ENCODE data around the gene SLC7A9.
"Not testable (repeated sequence)": the region's sequence is repeated elsewhere in the genome, so short reads cannot be mapped to it uniquely, and the experiment has no call there.

Gene SLC7A9

DNA sequence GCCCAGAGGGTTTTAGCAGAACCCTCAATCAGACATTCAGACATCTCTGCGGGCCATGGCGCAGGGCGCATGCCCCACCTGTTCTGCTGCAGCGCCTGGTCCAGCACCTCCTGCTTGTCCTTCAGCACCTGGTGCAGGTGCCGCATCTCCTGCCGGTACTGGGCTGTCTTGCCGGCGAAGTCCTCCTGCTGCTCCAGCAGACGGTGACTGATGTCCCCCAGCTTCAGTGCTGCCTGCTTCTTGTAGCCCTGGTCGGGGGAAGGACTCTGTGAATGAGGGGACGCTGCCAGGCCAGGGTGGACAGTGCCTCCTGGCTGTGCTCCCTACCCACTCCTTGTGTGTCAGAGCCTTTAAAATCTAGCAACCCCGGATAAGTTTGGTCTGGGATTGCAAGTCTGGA is 12.2 kb upstream of the SLC7A9 start:
- no peak for DNase-seq (ENCODE audit: low read depth)

DNA sequence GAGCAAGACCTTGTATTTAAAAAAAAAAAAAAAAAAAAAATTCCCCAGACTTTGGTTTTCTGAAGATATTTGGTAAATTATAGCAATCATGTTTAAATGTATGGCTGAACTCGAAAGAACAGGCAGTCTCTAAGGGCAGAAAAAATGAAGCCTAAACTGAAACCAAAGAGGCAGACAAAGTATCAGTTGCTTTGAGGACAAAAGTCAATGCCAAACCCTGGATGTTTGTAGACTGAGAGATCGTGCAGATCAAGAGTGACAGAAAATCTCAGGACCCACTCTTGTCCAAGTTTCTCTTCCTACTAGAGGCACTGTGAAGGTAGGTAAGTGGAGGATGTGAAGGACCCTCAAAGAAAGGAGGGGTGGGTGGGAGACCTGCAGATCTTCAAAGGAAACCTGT is 11.1 kb upstream of the SLC7A9 start:
- DNase-seq (ENCODE audit: low read depth), result no peak

DNA sequence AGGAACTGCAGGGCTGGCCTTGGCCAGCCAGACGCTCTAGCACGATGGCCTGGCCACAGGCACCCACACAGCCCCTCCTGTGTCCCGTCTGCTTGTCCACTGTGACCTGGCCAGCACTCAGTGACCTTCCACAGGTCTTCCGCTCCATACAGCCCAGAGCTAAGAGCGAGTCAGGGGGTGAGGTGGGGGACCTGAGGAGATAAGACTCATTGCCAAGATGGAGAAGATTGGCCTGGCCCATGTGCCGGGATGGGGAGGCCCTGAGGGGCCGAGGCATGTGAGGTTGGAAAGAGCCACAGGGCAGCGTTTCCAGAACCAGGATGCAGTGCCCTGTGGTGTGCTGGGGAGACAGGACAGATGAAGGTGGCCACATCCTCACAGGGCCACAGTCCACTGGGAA is 10.2 kb upstream of the SLC7A9 start:
- no peak for DNase-seq (ENCODE audit: low read depth)

DNA sequence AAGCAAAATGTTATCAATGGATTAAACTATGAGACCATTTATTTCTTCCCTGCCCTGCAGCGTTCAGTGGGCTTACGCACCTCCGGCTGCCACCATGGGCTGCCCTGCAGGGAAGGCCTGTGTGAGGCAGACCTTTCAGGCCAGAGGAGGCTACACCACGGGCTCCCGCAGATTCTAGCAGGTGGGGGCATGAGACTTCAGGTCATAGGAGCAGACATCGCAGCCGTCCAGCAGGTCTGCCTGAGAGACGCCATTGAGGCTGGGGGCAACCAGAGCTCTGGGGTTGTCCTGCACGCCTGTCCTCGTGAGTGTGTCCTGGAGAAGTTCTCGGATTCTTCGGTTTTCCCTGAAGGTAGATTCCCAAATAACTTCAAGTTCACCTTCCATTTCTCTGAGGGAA is 9.4 kb upstream of the SLC7A9 start:
- DNase-seq (ENCODE audit: low read depth), result no peak

DNA sequence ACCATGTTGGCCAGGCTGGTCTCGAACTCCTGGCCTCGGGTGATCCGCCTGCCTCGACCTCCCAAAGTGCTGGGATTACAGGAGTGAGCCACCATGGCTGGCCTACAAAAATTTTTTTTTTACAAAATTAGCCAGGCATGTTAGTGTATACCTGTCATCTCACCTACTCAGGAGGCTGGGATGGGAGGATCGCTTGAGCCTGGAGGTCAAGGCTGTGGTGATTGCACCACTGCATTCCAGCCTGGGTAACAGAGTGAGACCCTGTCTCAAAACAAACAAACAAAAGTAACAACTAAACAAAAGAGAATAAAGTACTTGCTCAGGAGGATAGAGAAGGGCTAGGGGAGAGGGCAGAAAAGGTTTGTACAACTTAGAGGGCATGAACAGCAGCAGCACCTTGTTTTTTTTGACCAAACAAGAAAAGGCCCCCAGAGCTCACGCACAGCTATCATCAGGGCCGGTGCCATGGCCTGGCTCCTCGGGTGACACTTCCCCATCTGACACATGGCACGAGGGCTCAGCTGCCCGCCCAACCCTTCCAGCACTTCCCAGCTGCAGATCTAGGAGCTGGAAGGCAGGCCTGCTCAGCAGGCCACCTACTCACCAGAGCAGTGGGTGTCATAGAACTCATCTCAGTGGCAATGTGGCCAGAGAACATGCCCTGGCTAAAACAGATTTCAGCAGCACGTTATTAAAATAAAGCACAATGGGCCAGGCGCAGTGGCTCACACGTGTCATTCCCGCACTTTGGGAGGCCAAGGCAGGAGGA is 8.6 kb upstream of the SLC7A9 start:
- DNase-seq (ENCODE audit: low read depth), result no peak

DNA sequence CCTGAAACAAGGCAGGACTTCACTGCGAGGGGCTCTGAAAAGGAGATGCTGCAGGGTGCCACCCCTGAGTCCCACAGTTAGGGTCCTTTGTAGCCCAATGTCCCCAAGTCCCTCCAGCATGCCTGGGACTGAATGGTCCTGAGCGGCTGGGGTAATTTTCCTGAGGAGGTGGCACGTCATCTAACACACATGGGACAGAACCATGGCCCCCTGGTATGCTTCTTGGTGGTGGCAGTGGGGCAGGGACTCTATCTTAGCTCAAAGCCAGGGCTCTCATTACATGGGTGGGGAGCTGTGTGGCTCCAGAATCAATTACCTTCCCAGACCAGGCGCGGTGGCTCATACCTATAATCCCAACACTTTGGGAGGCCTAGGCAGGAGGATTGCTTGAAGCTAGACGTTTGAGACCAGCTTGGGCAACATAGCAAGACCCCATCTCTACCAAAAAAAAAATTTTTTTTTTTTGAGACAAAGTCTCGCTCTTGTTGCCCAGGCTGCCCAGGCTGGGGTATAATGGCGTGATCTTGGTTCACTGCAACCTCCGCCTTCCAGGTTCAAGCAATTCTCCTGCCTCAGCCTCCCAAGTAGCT is 7.9 kb upstream of the SLC7A9 start:
- DNase-seq (ENCODE audit: low read depth), result no peak

DNA sequence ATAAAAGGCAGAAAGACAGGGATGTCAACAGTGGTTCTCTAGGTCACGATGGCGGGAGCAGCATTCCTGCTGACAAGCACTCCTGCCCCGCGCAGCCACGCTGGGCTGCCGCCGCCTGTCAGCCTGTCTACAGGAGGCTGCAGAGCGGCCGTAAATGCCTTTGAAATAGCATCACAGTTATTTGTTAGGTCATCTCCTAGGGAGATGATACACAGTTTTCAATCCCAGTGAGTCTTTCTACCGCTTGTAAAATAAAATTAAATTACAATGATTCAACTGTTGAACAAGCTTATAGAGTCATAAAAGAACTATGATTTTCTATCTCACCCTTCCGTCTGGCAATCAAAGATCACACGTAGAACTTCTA is 7.3 kb upstream of the SLC7A9 start:
- no peak for DNase-seq (ENCODE audit: low read depth)

DNA sequence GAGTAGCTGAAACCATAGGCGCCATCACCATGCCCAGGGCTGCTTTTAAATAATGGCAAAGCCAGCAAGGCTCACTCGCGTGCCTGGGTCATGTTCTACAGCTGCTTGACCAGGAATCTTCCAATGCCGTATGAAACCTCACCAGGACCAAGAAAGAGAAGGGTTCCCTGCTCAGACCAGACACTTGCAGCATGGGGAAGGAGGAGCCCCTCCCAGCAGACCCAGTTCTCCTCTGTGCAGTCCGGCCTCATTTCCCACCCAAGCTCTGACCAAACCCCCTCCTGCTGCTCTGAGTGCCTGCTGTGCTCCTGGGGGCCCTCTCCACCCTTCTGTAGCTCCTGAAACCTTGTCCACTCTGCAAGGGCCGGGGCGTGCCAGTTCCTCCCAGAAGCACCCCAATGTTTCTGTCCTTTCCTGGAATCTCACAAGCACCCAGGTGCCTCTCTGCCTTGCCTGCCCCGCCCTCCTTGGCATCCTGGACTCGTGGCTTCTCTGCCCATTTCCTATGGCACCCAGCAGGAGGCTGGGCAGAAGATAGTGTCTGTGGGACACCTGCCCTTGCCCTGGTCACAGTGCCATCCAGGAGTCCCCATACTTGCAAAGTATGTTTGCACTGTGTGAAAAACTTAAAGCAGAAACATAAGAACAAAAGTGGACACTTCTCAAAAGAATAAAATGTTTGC is 6.8 kb upstream of the SLC7A9 start:
- DNase-seq (ENCODE audit: low read depth), result no peak

DNA sequence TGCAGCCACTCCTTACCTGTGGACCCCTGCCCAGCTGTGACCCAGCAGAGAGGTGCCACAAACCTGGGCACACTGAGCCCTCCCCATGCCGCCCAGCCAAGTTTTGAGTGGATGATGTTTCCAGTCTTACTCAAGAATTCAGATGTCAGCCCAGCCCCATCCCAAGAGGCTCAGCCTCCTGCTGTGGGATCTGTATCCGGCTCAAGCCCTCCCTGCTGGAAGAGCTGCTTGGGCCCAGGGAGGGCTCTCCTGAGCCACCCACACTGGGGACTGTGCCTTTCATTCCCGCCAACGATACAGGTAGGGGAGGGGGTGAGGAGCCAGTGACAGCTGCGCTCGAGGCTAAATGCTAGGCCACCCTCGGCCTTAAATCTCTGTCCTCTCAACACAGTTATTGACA is 5.9 kb upstream of the SLC7A9 start:
- no peak for DNase-seq (ENCODE audit: low read depth)

DNA sequence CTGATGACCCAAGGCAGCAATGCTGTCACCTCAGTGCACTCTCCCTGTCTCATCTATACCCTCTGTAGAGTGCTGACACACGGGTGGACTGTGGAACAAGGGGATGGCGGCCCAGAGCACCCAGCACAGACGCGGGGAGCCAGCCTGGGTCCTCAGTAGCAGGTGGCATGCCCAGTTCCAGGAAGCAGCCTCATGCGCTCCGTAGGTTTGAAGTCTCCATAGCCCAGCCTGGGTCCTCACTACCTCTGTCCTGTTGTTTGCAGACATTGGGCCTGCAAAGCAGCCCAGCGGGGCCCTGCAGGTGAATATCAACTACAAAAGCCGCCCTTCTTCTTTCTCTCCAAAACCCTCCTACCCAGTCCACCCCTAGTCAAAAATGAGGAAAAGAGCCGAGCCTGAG is 5.0 kb upstream of the SLC7A9 start:
- no peak for DNase-seq (ENCODE audit: low read depth)

DNA sequence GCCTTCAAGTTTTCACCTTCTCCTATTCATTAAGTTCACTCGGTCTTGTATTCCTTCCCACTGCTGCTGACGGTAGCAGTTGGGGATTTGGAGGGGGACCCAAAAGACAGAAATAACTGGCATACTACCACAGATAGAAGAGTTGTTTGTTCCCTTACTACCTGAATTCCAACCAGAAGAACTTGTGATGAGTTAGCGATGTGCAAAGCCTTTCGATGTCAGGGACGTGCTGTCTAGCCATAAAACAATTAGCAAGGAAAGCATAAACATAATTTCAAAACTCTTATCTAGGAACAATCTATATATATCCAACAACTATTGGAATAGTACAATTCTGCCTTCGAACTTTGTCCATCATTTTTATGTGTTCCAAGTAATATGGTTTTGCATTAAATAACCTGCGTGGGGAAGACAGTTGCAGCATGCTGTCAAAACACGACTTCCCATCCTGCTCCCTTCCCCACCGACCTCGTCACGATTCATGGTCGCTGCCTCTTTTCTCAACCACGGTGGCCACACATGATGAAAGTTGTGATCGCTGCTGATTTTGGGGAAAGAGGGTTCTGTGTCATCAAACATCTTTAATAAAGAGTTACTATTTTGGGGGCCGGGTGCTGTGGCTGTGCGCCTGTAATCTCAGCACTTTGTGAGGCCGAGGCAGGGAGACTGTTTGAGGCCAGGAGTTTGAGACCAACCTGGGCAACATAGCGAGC is 3.8 kb upstream of the SLC7A9 start:
- no peak for DNase-seq (ENCODE audit: low read depth)

DNA sequence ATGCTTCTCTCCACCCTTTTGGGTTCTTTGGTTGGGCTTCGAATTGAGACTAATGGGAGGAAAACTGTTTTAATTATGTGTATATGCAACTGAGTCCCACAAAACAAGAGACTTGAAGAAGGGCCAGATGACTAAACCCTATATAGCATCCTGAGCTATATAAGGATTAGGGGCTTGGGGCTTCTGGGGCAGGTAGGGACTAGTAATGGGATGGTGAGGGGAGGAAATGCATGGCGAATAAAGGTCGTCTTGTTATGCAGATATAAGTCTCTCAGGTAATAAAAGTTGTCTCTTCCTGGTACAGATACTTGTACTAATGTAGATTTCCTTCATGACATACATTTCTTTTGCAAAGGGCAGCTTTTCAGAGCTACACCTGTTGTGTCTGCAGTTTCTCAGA is 2.8 kb upstream of the SLC7A9 start:
- DNase-seq (ENCODE audit: low read depth), result no peak

DNA sequence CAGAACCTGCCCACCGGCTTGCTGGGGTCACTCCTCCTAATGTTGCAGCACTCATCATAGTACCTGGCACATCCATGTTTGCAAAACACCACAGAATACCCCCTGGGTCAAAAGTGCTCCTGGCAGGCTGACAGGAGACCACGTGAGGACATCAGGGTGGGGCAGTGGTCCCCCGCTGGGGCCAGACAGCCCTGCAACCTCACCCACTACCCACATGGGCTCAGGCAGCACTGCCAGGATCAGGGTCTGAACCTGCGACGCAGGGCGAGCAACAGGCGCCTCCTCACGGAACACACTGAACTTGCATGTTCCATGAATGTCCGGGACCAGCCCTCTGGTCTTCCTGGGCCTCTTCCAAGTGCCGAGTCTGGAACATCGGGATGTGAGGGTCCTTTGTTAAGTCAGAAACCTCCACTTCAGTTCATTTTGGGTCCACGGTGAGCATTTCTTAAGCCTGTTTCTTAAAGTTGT is 1.4 kb upstream of the SLC7A9 start:
- DNase-seq (ENCODE audit: low read depth), result no peak

DNA sequence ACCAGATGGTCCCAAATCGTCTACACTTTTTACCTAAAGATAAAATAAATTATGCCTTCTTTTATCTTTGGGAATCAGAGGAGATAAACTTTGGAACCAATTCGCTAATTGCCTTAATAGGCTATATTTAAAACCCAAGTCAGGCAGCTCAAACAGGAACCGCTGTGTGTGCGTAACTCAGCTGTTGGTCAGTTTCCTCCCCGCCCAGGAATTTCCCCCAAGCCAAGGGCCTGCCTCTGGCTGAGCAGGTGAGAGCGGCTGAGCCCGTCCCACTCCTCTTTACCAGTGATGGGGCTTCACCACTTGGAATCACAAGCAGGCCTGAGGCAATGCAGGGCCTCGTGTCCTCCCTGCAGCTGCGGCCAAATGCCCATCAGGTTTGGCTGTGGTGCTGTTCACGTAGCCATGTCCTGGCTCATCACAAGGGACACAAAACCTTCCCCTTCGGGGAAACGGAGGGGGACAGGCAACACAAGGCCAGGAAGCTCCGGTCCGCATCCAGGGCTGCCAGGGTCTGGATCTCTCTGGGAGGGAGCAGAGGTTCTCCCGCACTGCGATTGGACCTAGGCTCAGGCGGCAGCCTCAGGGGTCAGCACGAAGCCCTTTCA is 503 bp upstream of the SLC7A9 start:
- no peak for DNase-seq (ENCODE audit: low read depth)

DNA sequence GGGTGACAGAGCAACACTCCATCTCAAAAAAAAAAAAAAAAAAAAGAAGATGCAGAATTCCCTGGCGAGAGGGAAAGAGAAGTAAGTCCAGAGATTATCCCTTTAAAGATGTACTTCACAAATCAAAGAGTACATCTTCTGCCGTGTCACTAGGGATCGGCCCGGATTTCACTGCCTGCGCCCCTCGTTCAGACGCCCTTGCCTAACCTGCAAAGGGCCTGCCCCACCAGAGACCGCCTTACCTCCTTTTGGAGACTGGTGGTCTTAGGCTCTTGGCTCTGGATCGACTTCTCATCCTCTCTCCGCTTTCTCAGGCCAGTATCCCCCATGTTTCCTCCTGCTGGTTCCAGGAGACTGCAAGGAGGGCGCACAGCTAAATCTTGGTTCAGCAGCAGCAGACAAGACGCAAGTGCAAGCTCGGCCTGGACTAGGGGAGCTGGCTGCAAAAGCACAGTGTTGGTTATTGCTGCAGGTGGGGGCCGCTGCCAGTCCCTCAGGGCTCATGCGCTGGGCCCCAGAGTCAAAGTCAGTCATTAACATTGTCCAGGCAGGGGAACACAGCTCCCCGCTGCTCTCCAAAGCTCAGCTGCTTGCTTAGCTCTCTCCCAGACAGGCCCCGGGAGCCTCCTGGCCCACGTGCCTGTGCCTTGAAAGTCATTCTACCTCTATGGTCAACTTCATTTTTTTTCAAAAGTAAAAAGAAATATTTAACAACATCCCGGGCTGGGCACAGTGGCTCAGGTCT is 1.2 kb downstream of the SLC7A9 start:
- no peak for DNase-seq (ENCODE audit: low read depth)

DNA sequence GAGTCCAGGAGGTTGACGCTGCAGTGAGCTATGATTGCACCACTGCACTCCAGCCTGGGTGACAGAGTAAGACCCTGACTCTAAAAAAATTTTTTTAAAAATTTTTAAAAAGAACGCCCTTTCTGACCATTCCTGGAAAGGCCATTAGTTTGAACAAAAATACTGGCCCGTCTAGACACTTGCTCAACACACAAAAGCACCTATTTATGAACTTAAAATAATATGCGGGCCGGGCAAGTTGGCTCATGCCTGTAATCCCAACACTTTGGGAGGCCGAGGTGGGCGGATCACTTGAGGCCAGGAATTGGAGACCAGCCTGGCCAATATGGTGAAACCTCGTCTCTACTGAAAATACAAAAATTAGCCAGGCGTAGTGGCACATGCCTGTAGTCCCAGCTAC is 2.1 kb downstream of the SLC7A9 start:
- not testable (repeated sequence) for DNase-seq (ENCODE audit: low read depth)

DNA sequence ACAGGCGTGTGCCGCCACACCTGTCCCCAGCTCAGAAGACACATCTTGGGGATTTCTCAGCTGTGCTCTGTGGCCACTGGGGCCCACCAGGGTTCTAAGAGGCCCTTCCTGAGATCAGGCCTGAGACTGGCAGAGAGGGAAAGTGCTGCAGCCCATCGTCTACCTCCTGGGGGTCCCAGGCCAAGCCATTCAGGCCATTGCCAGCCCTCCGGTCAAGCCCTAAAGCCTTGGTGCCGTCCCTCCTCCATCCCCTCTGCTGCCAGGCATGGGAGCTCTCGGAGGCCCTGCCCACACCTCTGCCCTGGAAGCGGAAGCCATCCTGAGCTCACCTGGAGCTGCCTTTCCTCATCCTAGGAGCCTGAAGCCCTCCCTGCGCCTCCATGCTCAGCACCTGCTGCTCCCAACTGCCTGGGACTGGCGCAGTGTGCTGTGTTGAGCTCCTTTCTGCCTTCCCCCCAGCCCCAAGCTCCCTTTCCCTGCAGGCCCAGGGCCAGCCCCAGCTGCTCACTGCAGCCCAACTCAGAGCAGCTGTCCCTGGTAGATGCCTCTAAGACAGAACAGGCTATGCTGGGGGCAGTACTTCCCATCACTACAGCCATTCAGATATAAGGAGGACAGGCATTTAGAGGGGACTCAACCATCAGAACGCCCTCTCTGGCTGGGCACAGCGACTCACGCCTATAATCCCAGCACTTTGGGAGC is 2.9 kb downstream of the SLC7A9 start:
- DNase-seq (ENCODE audit: low read depth), result no peak

DNA sequence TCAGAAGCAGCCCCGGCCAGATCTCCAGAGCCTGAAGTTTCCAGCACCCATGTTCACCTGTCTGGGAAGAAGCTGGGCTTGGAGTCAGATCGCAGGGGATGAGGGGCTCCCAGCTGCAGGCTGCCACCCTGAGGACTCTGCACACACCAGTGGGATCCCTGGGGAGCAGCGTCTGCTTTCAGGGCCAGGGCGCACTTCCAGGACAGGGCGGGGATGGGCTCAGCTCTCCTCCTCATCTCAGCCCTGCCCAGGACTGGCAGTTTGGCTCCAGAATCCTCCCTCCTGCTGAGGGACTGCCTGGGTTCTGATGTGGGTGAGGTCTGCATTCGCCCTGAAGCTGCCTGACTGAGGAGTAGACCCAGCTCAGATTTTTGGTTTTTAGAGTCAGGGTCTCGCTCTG is 3.5 kb downstream of the SLC7A9 start:
- DNase-seq (ENCODE audit: low read depth), result no peak

DNA sequence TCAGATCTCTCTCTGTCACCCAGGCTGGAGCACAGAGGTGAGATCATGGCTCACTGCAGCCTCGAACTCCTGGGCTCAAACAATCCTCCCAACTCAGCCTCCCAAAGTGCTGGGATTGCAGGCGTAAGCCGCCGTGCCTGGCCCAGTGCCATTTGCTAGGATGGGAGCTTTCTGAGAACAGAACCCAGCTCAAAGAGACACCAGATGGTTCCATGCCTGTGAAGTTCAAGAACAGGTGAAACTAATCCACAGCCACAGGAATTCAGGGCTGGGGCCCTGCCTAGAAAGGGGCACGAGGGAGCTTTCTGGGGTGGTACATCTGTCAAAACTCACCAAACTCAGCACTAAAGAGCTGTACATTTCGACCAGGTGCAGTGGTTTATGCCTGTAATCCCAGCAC is 4.2 kb downstream of the SLC7A9 start:
- no peak for DNase-seq (ENCODE audit: low read depth)

DNA sequence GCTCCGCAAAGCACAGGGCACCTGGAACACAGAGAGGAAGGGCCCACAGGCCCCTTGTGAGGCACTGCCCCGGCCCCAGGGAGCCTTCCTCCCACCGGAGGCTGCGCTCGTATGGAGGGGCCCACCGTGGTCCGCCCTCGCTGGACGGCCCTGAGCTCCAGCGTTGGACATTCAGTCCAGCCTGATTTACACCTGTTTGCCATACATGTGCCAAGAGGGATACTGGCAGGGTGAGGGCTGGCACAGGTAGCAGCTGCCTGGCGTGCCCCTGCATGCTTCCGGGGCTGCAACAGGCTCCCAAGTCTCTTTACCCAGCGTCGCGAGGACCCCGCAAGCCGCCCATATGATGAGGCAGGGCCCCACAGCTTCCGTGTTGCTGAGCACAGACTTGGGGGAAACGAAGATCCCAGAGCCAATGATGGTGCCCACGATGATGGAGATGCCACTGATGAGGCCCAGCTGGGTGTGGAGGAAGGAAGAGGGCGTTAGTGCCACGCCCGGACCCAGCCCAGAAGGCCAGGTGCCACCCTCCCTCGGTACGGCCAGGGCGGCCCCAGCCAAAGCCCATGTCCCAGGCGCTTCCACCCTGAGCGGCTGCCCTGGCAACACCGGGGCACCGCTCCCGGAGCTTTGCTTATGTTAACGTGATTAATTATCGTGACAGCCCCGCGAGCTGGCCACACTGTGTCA is 5.1 kb downstream of the SLC7A9 start:
- DNase-seq (ENCODE audit: low read depth), result no peak
